HK-2 (cell line): ENCODE data around the gene CLCN2.
"Not testable (repeated sequence)": the region's sequence is repeated elsewhere in the genome, so short reads cannot be mapped to it uniquely, and the experiment has no call there.

Source experiments
- DNase-seq: peaks from one replicate; pipeline ENCODE4 v3.0.0-alpha.2; 2018; ENCODE audit not compliant: unreplicated experiment

Gene CLCN2

DNA sequence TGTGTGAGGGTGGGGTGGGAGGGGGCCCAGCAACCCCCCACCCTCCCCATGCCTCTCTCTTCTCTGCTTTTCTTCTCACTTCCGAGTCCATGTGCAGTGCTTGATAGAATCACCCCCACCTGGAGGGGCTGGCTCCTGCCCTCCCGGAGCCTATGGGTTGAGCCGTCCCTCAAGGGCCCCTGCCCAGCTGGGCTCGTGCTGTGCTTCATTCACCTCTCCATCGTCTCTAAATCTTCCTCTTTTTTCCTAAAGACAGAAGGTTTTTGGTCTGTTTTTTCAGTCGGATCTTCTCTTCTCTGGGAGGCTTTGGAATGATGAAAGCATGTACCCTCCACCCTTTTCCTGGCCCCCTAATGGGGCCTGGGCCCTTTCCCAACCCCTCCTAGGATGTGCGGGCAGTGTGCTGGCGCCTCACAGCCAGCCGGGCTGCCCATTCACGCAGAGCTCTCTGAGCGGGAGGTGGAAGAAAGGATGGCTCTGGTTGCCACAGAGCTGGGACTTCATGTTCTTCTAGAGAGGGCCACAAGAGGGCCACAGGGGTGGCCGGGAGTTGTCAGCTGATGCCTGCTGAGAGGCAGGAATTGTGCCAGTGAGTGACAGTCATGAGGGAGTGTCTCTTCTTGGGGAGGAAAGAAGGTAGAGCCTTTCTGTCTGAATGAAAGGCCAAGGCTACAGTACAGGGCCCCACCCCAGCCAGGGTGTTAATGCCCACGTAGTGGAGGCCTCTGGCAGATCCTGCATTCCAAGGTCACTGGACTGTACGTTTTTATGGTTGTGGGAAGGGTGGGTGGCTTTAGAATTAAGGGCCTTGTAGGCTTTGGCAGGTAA is 15.9 kb downstream of the CLCN2 start:
- DNase-seq: peak; percentile 91

DNA sequence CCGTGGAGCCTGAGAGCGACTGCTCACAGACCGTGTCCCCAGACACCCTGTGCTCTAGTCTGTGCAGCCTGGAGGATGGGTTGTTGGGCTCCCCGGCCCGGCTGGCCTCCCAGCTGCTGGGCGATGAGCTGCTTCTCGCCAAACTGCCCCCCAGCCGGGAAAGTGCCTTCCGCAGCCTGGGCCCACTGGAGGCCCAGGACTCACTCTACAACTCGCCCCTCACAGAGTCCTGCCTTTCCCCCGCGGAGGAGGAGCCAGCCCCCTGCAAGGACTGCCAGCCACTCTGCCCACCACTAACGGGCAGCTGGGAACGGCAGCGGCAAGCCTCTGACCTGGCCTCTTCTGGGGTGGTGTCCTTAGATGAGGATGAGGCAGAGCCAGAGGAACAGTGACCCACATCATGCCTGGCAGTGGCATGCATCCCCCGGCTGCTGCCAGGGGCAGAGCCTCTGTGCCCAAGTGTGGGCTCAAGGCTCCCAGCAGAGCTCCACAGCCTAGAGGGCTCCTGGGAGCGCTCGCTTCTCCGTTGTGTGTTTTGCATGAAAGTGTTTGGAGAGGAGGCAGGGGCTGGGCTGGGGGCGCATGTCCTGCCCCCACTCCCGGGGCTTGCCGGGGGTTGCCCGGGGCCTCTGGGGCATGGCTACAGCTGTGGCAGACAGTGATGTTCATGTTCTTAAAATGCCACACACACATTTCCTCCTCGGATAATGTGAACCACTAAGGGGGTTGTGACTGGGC is 16.7 kb downstream of the CLCN2 start:
- DNase-seq: no peak

DNA sequence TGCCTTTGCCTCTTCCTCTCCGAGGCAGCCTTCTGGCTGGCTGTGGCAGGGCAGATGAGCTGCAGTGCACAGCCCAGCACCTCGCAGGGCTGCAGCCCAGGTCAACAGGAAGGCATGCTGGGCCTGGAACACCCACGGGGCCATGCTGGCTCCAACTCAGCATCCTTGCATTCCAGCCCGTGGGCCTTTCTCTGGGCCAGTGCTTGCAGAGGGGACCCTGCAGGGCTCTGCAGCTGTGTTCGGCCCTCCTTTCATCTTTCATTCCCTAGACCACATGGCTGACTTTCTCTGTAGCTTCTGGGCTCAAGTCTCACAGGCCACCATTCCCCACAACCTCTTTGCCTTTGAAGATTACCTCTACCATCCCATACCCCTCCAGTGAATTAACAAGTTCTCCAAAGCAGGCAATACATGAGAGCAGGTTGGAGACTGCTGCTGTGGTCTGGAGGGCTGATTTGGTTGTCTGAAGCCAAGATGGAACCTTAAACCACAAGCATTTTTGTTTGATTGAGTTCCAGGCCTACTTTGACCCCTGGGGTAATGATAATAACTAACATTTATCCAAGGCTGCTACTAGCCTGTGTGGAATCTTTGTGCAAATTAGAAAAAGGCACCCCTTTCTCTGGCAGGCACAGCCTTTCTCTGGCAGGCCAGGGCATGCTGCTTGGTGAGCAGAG is 18.1 kb downstream of the CLCN2 start:
- DNase-seq: no peak

DNA sequence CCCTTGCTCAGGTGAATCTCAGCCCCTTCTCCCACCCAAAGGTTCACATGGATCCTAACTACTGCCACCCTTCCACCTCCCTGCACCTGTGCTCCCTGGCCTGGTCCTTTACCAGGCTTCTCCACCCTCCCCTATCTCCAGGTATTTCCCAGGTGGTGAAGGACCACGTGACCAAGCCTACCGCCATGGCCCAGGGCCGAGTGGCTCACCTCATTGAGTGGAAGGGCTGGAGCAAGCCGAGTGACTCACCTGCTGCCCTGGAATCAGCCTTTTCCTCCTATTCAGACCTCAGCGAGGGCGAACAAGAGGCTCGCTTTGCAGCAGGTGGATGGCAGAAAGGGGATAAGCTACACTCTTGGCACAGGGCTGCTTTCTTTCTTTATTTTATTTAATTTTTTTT is 19.5 kb downstream of the CLCN2 start:
- DNase-seq: no peak

DNA sequence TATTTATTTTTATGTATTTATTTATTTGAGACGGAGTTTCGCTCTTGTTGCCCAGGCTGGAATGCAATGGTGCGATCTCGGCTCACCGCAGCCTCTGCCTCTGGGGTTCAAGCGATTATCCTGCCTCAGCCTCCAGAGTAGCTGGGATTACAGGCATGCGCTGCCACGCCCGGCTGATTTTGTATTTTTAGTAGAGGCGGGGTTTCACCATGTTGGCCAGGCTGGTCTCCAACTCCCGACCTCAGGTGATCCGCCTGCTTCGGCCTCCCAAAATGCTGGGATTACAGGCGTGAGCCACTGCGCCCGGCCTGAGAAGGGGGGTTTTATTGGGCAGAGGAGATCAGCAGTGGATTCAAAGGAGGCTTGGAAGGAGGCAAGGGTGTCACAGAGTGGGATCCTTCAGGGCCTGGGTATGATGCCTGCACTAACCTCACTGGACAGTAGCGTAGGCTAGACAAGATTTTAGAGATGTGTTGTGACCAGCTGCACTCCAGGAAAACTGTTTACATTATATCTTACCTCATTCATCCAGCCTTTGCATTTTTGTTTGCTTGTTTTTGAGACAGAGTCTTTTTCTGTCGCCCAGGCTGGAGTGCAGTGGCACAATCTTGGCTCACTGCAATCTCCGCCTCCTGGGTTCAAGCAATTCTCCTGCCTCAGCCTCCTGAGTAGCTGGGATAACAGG is 21.8 kb downstream of the CLCN2 start:
- DNase-seq: not testable (repeated sequence)

DNA sequence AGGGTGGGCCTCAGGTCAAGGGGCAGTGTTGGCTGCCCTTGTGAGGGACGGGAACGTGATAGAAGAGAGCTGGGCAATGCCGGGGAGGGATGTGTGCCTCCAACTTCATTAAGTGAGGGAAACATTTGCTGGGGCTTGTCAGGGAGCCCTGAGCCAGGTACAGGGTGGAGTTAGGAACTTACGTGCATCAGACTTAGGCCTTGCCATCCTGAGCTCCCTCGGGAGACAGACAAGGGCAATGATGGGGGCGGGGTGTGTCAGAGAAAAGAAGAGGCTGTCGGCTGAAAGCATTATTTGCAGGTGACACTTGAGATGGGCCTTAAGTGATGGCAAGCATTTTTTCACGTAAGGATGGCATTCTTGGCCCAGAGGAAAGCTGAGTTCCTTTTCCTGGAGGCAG is 22.4 kb downstream of the CLCN2 start:
- DNase-seq: no peak

DNA sequence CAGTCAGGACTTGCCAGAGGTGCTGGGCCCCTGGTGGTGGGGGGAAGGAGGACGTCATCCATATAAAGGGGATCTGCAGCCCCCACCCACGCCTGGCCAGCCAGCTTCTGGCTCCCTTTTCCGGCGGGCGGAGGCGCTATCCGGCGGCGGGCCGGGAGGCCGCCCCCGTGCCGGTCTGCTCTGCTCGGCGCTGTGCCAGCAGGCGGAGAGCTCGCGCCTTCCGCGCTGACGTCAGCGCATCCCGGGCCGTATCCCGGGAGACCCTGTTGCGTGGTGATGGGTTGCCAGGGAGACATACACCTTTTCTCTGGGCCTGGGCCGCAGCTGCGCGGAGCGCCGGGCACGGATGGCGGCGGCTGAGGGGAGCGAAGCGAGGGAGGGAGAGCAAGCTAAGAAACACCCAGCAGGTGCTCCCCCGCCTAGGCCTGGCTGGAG is 22.9 kb downstream of the CLCN2 start:
- DNase-seq: no peak

DNA sequence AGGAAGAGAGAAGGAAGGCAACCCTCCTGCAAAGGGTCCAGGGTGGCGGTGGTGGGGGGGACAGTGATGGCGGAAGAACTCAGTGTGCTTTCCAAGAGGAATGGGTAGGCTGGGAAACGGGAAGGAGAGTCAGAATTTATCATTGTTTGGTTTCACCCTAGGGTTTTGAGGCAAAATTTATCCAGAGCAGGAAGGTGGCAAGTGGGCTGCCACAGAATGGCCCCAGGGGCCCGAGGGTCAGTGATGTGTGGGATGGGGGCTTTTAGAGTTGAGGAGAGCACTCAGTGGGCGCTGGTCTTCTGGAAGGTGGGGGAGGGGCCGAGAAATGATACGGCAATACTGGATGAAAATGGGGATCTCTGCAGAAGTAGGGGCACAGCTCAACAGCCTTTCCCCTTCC is 23.4 kb downstream of the CLCN2 start:
- DNase-seq: no peak

DNA sequence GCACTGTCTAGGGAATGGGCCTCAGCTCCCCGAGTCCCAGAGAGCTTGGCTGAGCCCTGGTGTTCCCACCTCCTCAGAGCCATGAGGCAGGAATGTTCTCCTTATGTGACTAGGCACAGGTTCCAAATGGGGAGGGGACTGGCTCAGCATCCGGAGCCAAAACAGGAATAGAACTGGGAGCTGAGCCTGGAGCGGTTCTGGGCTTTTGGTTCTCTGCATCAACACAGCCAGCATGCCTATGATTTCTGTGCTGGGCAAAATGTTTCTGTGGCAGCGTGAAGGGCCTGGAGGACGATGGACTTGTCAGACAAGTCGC is 24.0 kb downstream of the CLCN2 start, which contains the start of gene FAM131A:
FAM131A (plus strand) TSS at position 202 of the 316 bp plus-strand sequence; CDS start at position 233, 31 bp downstream.
- no peak for DNase-seq

DNA sequence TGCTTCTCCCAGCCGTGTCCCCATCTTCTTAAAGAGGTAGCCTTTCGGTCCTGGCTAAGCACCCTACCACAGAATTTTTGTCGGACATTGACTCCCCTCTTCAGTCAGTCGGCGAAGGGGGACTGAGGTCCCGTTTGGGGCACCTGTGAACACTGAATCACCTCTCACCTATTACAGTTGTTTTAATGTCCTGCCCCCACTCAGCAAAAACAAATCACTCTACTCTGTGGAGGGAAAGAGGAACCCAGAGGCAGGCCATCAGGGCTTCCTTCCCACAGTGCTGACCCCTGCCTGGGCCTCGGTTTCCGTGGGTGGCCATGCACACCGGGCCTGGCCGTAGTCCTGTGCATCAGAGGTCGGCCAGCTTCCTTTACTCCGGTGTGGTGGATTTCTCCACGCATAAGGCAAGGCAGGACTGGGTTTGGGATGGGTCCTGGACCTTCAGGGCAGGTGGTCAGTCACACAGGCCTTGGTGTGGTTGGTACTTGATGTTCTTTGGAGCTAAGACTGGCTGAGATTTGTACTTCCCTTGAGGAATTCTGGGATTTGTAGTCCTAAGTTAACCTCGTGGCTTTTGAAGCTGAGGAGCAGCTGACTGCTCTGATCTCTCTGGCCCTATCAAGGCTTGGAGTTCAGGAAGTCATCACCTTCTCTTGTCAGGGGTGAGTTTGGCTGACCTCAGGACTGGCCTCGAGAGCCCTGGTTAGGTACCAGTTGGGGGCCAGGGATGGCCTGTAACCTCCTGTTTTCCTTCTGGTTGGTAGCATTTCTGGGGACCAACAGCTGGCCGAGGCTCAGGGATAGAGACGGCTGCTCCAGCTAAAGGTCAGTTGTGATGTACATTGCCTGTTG is 24.6 kb downstream of the CLCN2 start:
- peak; percentile 46 for DNase-seq

DNA sequence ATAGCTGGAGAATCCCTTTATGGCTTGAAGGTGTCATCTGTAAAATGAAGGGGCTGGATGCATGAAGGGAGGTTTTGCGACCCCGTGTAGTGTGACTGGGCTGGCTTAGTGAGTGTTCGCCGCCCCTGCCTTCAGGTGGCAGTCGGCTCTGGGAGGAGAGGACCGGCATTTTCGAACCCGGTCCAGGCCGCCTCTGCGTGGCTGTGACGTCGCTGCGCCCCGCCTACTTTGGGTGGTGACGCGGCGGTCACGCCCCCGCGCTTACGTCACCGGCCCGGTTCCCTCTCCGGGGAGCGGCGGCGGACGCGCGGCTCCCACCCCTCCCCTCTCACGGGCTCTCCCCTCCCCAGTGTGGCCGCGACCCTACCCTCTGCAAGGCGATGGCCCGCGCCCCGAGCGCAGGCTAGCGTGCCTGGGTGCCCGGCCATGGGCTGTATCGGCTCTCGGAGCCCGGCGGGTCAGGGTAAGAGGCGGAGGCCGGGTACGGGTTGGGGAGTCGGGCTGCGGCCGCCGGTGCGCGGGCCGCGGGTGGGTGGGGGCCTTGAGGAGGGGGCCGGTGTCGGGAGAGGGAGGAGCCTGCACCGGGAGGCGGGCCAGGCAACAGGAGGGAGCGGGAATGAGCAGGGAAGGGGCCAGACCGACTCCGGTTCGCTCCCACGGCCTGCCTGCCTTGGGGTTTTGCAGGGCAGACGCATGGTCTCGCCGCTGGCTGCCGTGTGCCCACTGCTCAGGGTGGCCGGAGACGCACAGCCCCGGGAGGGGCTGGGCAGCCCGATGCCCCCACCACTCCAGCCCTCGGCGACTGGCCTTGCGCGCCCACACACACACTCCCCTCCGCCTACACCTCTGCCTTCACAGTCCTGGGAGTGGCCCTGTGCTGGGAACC is 25.5 kb downstream of the CLCN2 start:
- DNase-seq: peak; percentile 89

DNA sequence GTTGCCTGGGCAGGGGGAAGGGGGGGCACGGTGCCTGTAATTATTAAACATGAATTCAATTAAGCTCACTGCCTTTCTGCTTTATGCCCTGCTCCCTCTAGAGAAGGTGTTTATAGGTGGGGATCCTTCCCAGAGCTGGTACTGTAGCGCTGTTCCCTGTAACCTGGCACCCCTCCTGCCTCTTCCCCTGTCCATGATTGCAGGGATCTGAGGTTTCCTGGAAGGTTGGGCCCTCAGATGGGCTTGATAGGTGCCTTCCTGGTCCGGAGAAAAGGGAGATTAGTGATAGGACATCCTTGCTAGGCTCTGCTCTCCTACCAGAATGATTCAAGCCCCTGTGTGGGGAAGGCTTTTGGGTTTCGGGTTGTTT is 26.1 kb downstream of the CLCN2 start:
- DNase-seq: no peak

DNA sequence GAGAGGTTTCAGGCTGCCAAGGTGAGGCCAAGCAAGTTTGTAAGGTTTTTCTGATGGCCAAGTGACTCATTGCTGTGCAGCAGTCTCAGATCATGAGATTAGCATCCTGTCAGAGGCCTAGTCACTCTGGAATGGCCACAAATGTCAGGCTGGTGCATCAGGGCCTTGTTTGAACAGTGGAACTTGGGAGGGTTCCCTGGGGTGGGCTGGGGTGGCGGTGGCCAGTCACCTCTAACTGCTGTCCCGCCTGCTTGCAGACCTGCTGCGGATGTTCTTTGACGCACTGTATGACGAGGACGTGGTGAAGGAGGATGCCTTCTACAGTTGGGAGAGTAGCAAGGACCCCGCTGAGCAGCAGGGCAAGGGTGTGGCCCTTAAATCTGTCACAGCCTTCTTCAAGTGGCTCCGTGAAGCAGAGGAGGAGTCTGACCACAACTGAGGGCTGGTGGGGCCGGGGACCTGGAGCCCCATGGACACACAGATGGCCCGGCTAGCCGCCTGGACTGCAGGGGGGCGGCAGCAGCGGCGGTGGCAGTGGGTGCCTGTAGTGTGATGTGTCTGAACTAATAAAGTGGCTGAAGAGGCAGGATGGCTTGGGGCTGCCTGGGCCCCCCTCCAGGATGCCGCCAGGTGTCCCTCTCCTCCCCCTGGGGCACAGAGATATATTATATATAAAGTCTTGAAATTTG is 26.8 kb downstream of the CLCN2 start:
- peak; percentile 73 for DNase-seq

DNA sequence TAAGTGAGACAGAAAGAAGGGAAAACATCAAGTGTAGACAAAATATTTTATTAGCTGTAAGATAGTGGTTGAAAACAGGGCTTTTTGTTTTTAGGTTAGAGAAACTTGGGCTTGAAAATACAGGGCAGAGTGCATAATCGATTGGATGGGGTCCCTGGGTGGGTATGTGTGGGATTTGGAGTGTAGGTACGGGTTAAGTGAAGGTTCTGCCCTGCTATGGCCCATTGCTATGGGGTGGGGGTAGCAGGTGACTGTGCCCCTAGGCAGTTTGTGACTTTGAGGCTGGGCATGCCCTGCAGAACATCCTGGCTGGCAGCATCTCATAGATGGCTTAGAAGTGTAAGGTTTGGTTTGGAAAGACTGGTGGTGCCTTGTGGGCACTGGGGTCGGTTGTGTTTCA is 27.7 kb downstream of the CLCN2 start:
- DNase-seq: no peak

DNA sequence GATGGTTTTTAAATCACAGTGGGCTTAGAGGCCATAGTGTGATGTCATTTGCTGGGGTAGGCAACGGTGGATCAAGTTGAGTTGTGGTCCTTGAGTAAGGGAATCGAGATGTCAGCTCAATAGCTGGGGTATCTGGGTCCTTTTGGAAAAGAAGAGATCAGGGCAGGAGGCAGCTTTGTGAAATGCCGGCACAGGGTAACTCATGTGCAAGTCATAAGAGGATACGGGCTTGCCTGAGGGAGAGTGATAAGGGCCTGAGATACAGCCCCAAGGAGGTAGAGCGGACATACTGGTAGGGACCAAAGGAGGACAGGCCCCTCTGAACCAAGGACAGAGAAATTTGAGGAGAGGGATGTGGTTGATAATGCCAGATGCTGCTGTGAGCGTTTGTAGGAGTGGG is 28.2 kb downstream of the CLCN2 start:
- DNase-seq: no peak

DNA sequence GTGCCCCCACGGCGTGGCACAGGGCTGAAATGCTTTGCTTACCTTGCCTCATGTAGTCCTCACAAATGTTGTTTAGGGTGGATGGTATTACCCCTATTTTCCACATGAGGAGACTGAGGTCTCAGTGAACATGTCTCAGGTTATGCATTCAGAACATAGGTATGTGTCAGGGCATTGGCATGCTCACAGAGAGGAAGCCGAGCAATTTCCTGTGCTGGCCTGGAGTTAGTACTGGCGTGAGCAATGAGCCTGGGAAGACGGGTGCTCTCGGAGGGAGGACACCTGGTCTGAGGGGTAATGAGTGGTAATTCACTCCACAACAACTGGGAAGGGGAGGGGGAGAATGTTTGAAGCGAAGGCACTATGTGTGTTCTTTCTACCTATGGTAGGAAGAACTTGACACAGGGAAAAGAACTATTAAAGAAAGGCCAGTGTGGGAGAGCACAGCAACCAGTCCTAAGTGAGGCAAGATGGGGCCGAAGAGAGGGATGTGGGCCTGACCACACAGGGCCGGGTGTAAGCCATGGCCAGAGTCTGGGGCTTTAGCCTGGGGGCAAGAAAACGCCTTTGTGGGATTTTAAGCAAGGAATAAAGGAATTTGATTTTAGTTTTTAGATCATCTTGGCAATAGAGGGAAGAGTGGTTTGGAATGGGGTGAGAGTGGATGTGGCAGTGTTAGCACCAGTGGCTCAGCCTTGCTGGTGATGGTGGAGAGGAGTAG is 28.9 kb downstream of the CLCN2 start:
- peak; percentile 83 for DNase-seq

DNA sequence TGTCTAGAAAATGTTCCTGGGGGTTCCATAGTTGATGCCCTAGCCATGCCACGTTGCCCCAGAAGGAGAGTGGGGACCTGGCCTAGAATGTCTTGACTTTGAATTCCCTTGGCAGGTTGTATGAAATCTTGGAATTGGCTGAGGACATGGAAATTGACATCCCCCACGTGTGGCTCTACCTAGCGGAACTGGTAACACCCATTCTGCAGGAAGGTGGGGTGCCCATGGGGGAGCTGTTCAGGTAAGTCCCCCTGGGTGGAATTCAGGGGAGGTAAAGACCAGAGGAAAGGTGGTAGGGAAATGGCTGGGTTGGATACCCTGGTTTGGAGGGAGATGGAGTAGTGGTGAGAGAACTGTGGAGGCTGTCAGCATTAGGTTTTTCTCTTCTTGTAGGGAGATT is 32.9 kb downstream of the CLCN2 start:
- no peak for DNase-seq

DNA sequence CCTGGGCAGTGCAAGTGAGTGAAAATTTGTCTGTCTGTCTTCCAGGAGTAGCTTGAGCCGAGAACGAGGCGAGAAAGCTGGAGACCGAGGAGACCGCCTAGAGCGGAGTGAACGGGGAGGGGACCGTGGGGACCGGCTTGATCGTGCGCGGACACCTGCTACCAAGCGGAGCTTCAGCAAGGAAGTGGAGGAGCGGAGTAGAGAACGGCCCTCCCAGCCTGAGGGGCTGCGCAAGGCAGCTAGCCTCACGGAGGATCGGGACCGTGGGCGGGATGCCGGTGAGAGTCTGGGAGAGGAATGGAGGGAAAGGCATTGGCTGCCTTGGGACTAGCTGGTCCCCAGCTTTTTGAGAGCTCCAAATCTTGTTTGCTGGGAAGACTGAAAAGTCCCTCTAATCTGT is 34.2 kb downstream of the CLCN2 start:
- no peak for DNase-seq
